IMR-90 (cell line): Measurements from ENCODE around the gene ITGA6. TPM values are rescaled to one million over a fixed set of nuclear protein-coding genes. Genes with fewer than 3 reads are reported as not detected.
A peak's percentile ranks its signal among the peaks of the same experiment; 100 is the strongest.

ENCODE experiments used
- ATAC-seq: fragments of 200-7000 bp; cut with Tn5 transposase; 2 replicates; pipeline ENCODE4 v1.9.1; 2020; ENCODE audit warnings: low read depth, mild to moderate bottlenecking, moderate library complexity
- BruUV-seq: library from RNA; stranded (reverse); fragments of 400-500 nt; replicated peaks from 2 replicates; lab custom pipeline; 2021; lab: Mats Ljungman, UMichigan
- CTCF ChIA-PET: fragments of 300-600 bp; formaldehyde crosslinking; extraction: SDS; loops from one replicate; lab custom pipeline; 2021; ENCODE audit warnings: antibody characterized with exemption; lab: Yijun Ruan, JAX
- POLR2A ChIA-PET: fragments of 300-600 bp; sonication (Branson Sonifier 250); formaldehyde crosslinking; loops from one replicate; lab custom pipeline; 2022; ENCODE audit warnings: antibody characterized with exemption; ENCODE audit not compliant: unreplicated experiment; lab: Charles Lee
- DNase-seq: peaks from one replicate; pipeline ENCODE4 v3.0.0; 2013
- H2AFZ ChIP-seq: replicated peaks from 2 replicates; pipeline ENCODE3; 2013; ENCODE audit warnings: low read length, mild to moderate bottlenecking; ENCODE audit not compliant: poor library complexity
- H2AK5ac ChIP-seq: 2 replicates; pipeline ENCODE4 v1.6.1; 2013; ENCODE audit warnings: low read depth, low read length, inconsistent platforms
- H2AK9ac ChIP-seq: replicated peaks from 2 replicates; pipeline ENCODE3; 2013; ENCODE audit warnings: mild to moderate bottlenecking, low read depth, low read length, moderate library complexity; ENCODE audit not compliant: poor library complexity
- H2BK120ac ChIP-seq: 2 replicates; pipeline ENCODE4 v1.6.1; 2013; ENCODE audit warnings: low read depth, low read length, inconsistent platforms
- H2BK15ac ChIP-seq: 3 replicates; pipeline ENCODE4 v1.6.1; 2013; ENCODE audit warnings: low read depth, low read length, inconsistent platforms
- H2BK20ac ChIP-seq: 2 replicates; pipeline ENCODE4 v1.6.1; 2013; ENCODE audit warnings: low read depth, mild to moderate bottlenecking, inconsistent platforms, low read length, moderate library complexity
- H2BK5ac ChIP-seq: 2 replicates; pipeline ENCODE4 v1.6.1; 2013; ENCODE audit warnings: mild to moderate bottlenecking, low read depth, low read length, inconsistent platforms; ENCODE audit not compliant: poor library complexity, severe bottlenecking
- H3K14ac ChIP-seq: replicated peaks from 2 replicates; pipeline ENCODE4 v1.6.1; 2013; ENCODE audit warnings: low read depth, low read length, inconsistent platforms
- H3K18ac ChIP-seq: 2 replicates; pipeline ENCODE4 v1.6.1; 2013; ENCODE audit warnings: low read depth, low read length, control low read depth
- H3K23ac ChIP-seq: 2 replicates; pipeline ENCODE4 v1.6.1; 2013; ENCODE audit warnings: low read depth, low read length, inconsistent platforms
- H3K27ac ChIP-seq: 2 replicates; pipeline ENCODE4 v1.5.1; 2013; ENCODE audit warnings: mild to moderate bottlenecking, control low read depth, low read length; ENCODE audit not compliant: insufficient read depth
- H3K27me3 ChIP-seq: 2 replicates; pipeline ENCODE4 v1.6.1; 2013; ENCODE audit warnings: low read length; ENCODE audit not compliant: control insufficient read depth, insufficient read depth
- H3K36me3 ChIP-seq: 2 replicates; pipeline ENCODE4 v1.6.1; 2013; ENCODE audit warnings: low read length, mixed read lengths; ENCODE audit not compliant: control insufficient read depth, insufficient read depth
- H3K4ac ChIP-seq: 2 replicates; pipeline ENCODE4 v1.6.1; 2013; ENCODE audit warnings: low read depth, low read length, inconsistent platforms
- H3K4me1 ChIP-seq: 2 replicates; pipeline ENCODE4 v1.6.1; 2013; ENCODE audit warnings: low read length, mixed read lengths; ENCODE audit not compliant: control insufficient read depth, insufficient read depth
- H3K4me2 ChIP-seq: 2 replicates; pipeline ENCODE4 v1.6.1; 2013; ENCODE audit warnings: low read depth, mild to moderate bottlenecking, control low read depth, low read length, moderate library complexity
- H3K4me3 ChIP-seq: 2 replicates; pipeline ENCODE4 v1.5.1; 2013; ENCODE audit warnings: low read depth, mild to moderate bottlenecking, control low read depth, low read length, moderate library complexity; ENCODE audit not compliant: insufficient read depth
- H3K56ac ChIP-seq: 2 replicates; pipeline ENCODE4 v1.6.1; 2013; ENCODE audit warnings: low read length, inconsistent platforms; ENCODE audit not compliant: insufficient read depth; ENCODE audit errors: extremely low read depth
- H3K79me1 ChIP-seq, 2 experiments: 2 replicates each; pipeline ENCODE4 v1.6.1; 2013; ENCODE audit warnings: low read length in 2 of 2, inconsistent platforms in 1 of 2, low read depth in 1 of 2
- H3K9ac ChIP-seq: 2 replicates; pipeline ENCODE4 v1.6.1; 2013; ENCODE audit warnings: low read depth, low read length, control low read depth
- H3K9me1 ChIP-seq: 2 replicates; pipeline ENCODE4 v1.6.1; 2013; ENCODE audit warnings: low read length, inconsistent platforms; ENCODE audit not compliant: insufficient read depth
- H3K9me3 ChIP-seq: 2 replicates; pipeline ENCODE4 v1.6.1; 2013; ENCODE audit warnings: low read length; ENCODE audit not compliant: control insufficient read depth, insufficient read depth
- H4K20me1 ChIP-seq: 2 replicates; pipeline ENCODE4 v1.6.1; 2013; ENCODE audit warnings: low read length, inconsistent platforms; ENCODE audit not compliant: insufficient read depth
- H4K5ac ChIP-seq: 2 replicates; pipeline ENCODE4 v1.6.1; 2013; ENCODE audit warnings: mild to moderate bottlenecking, low read depth, low read length, control low read depth
- H4K8ac ChIP-seq, 2 experiments: 2 replicates each; pipeline ENCODE4 v1.6.1; 2013; ENCODE audit warnings: low read depth in 2 of 2, low read length in 2 of 2, control low read depth in 1 of 2, inconsistent platforms in 1 of 2
- H4K91ac ChIP-seq: 2 replicates; pipeline ENCODE4 v1.6.1; 2013; ENCODE audit warnings: low read depth, low read length, inconsistent platforms; ENCODE audit not compliant: insufficient read depth
- MXI1 ChIP-seq: IDR thresholded peaks from 2 replicates; pipeline ENCODE4 v1.6.1; 2012; ENCODE audit warnings: low read depth, mild to moderate bottlenecking, low read length, moderate library complexity, borderline replicate concordance
- RAD21 ChIP-seq: IDR thresholded peaks from 2 replicates; pipeline ENCODE4 v1.6.1; 2012; ENCODE audit warnings: low read length, improper control_type of control experiment
- WGBS, 2 experiments: methylation state at CpG; one replicate each; pipeline versions ENCODE4 v1.1.5 to v1.1.7; 2013; ENCODE audit warnings: missing lambda C conversion rate in 2 of 2; ENCODE audit not compliant: insufficient read length in 1 of 2; ENCODE audit errors: extremely low coverage in 2 of 2; 5-methylcytosine and 5-hydroxymethylcytosine counted together
- dilution Hi-C: fragments of 300-500 bp; cut with HindIII; formaldehyde crosslinking; loops from one replicate; pipeline ENCODE4 v1.14.3; 2018; ENCODE audit warnings: low sequenced_read_pairs; ENCODE audit not compliant: unreplicated experiment
- in situ Hi-C: fragments of 300-500 bp; cut with MboI; formaldehyde crosslinking; loops from 3 replicates; pipeline ENCODE4 v1.14.3; 2019; ENCODE audit warnings: low sequenced_read_pairs, inconsistent platforms, mixed read lengths
- intact Hi-C: fragments of 100-400 bp; cut with micrococcal nuclease; formaldehyde crosslinking; loops from 2 replicates; pipeline ENCODE4 v1.10.0; 2022
- polyA plus RNA-seq, 3 experiments: library from polyadenylated mRNA; depleted of rRNA; stranded (reverse); fragments of >200 nt; gene quantifications; 2 replicates each; pipeline ENCODE4 v1.2.3, GENCODE V29; 2012; ENCODE audit warnings: low replicate concordance in 1 of 3
- total RNA-seq: library from RNA; depleted of rRNA; stranded (reverse); fragments of >200 nt; gene quantifications from 2 replicates; pipeline ENCODE4 v1.2.3, GENCODE V29; 2012
- TF ChIP-seq, protein P1 (sequence below): conservative IDR thresholded peaks from 2 replicates; pipeline ENCODE4 v1.5.1; 2012; ENCODE audit warnings: mild to moderate bottlenecking, low read depth, low read length, improper control_type of control experiment

ITGA6 gene
- total and polyA plus RNA-seq, 2 of the 4 experiments (the other 2 are of a cell fraction) = 12.5 to 43.9 TPM

DNA sequence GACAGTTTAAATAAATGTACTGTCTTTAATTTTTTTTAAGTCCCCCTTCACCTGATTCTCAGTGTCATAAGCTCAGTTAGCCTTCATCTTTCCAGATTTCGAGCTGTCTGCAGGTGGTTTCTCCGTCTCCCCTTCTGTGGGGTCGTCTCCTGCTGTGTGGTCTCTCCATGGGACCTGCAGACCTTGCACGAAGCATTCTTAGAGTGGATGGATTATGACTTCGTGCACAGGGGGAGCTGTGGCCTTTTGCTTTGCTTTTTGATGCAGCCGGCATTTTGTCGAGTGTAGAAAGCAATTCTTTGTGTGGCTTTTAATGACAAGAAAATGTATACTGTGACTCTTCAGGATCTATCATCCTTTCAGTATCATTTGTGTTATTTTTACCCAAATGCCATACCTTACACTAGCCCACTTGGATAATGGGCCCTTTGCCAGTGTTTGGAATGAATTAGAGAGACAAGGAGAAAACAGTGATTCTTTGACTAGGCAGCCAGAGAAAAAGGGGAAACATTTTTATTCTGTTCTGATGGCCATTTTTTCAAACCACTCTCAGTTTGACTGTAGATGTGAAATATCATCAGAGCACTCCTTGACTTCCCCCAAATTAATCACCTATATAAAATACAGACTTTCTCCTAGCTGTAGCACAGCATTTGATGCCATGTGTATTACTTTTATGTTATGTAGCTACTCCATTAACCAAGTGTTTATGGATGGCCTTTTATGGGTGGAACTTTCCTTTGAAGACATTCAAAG lies 54.3 kb downstream of the ITGA6 start:
- intact Hi-C loops = no loop called here
- Histone ChIP-seq H3K9me3 (no peaks in the 10 kb centered on the region), H3K36me3 (peaks cover 2% of the 10 kb centered on the region; the same call in 1 of the 2 replicates), H3K27ac (no peak overlapping the region), H2AK5ac (no peak overlapping the region), H3K14ac (no peak overlapping the region; the same call in 1 of the 2 replicates), H2BK15ac (no peak overlapping the region), H4K5ac (no peak overlapping the region), H3K56ac (no peak overlapping the region), H3K4ac (no peak overlapping the region), H3K27me3 (no peaks in the 10 kb centered on the region), H4K91ac (no peak overlapping the region), H3K9me1 (peaks cover 2% of the 10 kb centered on the region; the same call in 1 of the 2 replicates), H2BK20ac (no peak overlapping the region), H4K8ac (no peak overlapping the region), H2BK5ac (no peak overlapping the region), H3K79me1 (peaks cover 0 to 2% of the 10 kb centered on the region in 2 experiments; a peak in 1 of 4 replicates), H3K9ac (no peak overlapping the region), H3K18ac (no peak overlapping the region), H3K4me3 (no peak overlapping the region), H2AFZ (no peak overlapping the region), H3K4me1 (peaks cover 6% of the 10 kb centered on the region), H3K4me2 (no peak overlapping the region), H2BK120ac (no peak overlapping the region), H4K20me1 (no peaks in the 10 kb centered on the region), H2AK9ac (no peak overlapping the region), H3K23ac (no peak overlapping the region)
- ATAC-seq (no peak), DNase-seq (no peak)
- ChIA-PET CTCF (interaction anchor here (1.0 kb wide), 1 partner anchor 16 kb away, joined by 4 read pairs; no protein-coding TSS in a partner anchor), POLR2A (no interaction called here)
- no TSS peak for BruUV-seq
- TF ChIP-seq RAD21 (no peak), MXI1 (no peak)
- TF ChIP-seq, protein P1, sequence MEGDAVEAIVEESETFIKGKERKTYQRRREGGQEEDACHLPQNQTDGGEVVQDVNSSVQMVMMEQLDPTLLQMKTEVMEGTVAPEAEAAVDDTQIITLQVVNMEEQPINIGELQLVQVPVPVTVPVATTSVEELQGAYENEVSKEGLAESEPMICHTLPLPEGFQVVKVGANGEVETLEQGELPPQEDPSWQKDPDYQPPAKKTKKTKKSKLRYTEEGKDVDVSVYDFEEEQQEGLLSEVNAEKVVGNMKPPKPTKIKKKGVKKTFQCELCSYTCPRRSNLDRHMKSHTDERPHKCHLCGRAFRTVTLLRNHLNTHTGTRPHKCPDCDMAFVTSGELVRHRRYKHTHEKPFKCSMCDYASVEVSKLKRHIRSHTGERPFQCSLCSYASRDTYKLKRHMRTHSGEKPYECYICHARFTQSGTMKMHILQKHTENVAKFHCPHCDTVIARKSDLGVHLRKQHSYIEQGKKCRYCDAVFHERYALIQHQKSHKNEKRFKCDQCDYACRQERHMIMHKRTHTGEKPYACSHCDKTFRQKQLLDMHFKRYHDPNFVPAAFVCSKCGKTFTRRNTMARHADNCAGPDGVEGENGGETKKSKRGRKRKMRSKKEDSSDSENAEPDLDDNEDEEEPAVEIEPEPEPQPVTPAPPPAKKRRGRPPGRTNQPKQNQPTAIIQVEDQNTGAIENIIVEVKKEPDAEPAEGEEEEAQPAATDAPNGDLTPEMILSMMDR = 0 out of 2 replicates have a peak, but pooled peaks have one; percentile 4
- in situ Hi-C loops = no loop called here
- dilution Hi-C loops = no loop called here
- WGBS, 2 experiments = 100% methylated on average over 1 of the region's 7 CpGs; no CpG with 5 or more reads in 1 of the 2 experiments
